Fibroblast of lung (primary cell): Measurements from ENCODE around the gene CLEC6A. TPM values are rescaled to one million over a fixed set of nuclear protein-coding genes. Genes with fewer than 3 reads are reported as not detected.

Experiments
- DNase-seq, 2 donors: peaks; one replicate each; pipeline versions ENCODE4 v3.0.0 to v3.0.0-alpha.2; 2010; ENCODE audit warnings: low read depth in 2 of 2
- H2AFZ ChIP-seq: 2 replicates; pipeline ENCODE4 v1.5.1; 2012; ENCODE audit warnings: low read length, control low read depth, inconsistent platforms
- H3K27ac ChIP-seq: 2 replicates; pipeline ENCODE4 v1.5.1; 2011; ENCODE audit warnings: low read length, control low read depth; ENCODE audit not compliant: insufficient read depth
- H3K27me3 ChIP-seq: 2 replicates; pipeline ENCODE4 v1.5.1; 2011; ENCODE audit warnings: mild to moderate bottlenecking, low read length; ENCODE audit not compliant: control insufficient read depth, insufficient read depth
- H3K36me3 ChIP-seq: 2 replicates; pipeline ENCODE4 v1.5.1; 2011; ENCODE audit warnings: low read length; ENCODE audit not compliant: control insufficient read depth, insufficient read depth
- H3K4me1 ChIP-seq: 2 replicates; pipeline ENCODE4 v1.5.1; 2011; ENCODE audit warnings: low read length; ENCODE audit not compliant: control insufficient read depth, insufficient read depth; ENCODE audit errors: extremely low read depth
- H3K4me2 ChIP-seq: 2 replicates; pipeline ENCODE4 v1.5.1; 2011; ENCODE audit warnings: low read length, control low read depth; ENCODE audit not compliant: insufficient read depth; ENCODE audit errors: extremely low read depth
- H3K4me3 ChIP-seq, 4 experiments: fragments of 200-600 bp in 1 of 4; sonication (generic) in 1 of 4; replicated peaks in 1 of 4; 2 replicates each; pipeline ENCODE4 v1.5.1; 2011 to 2016; ENCODE audit warnings: low read length in 4 of 4, low read depth in 3 of 4, mild to moderate bottlenecking in 3 of 4, control low read depth in 2 of 4, inconsistent platforms in 1 of 4, mixed read lengths in 1 of 4; ENCODE audit not compliant: insufficient read depth in 1 of 4; ENCODE audit errors: control extremely low read depth in 1 of 4
- H3K79me2 ChIP-seq: 2 replicates; pipeline ENCODE4 v1.5.1; 2012; ENCODE audit warnings: mild to moderate bottlenecking, low read length, inconsistent platforms; ENCODE audit not compliant: control insufficient read depth, insufficient read depth
- H3K9ac ChIP-seq: 2 replicates; pipeline ENCODE4 v1.5.1; 2011; ENCODE audit warnings: mild to moderate bottlenecking, low read length, control low read depth; ENCODE audit not compliant: insufficient read depth
- H3K9me3 ChIP-seq: 2 replicates; pipeline ENCODE4 v1.5.1; 2012; ENCODE audit warnings: low read depth, low read length; ENCODE audit not compliant: control insufficient read depth, insufficient read depth
- H4K20me1 ChIP-seq: 2 replicates; pipeline ENCODE4 v1.5.1; 2011; ENCODE audit warnings: low read length; ENCODE audit not compliant: control insufficient read depth, insufficient read depth; ENCODE audit errors: extremely low read depth
- EZH2 ChIP-seq: IDR thresholded peaks from 2 replicates; pipeline ENCODE4 v1.5.1; 2012; ENCODE audit warnings: low read length, control low read depth, mild to moderate bottlenecking; ENCODE audit errors: missing control alignments
- polyA plus RNA-seq, 2 donors: library from polyadenylated mRNA; depleted of rRNA in 1 of 2; stranded (reverse) in 1 of 2; unstranded in 1 of 2; fragments of >200 nt; gene quantifications; 2 replicates each; pipeline ENCODE4 v1.2.1, GENCODE V29; 2011 to 2012; ENCODE audit warnings: missing spikeins in 1 of 2
- total RNA-seq: library from RNA; depleted of rRNA; stranded (reverse); fragments of >200 nt; gene quantifications from 2 replicates; pipeline ENCODE4 v1.2.1, GENCODE V29; 2014
- TF ChIP-seq, protein P1 (sequence below), 2 donors: IDR thresholded peaks in 1 of 2; conservative IDR thresholded peaks in 1 of 2; 1 replicate in 1 of 2; 2 replicates in 1 of 2; pipeline ENCODE4 v1.5.1; 2011 to 2012; ENCODE audit warnings: low read length in 2 of 2, control low read depth in 1 of 2, inconsistent platforms in 1 of 2, low read depth in 1 of 2, mild to moderate bottlenecking in 1 of 2

CLEC6A gene
- total and polyA plus RNA-seq, 2 donors (not counting 1 experiment from before 2014, with no cell fraction given): not detected

DNA sequence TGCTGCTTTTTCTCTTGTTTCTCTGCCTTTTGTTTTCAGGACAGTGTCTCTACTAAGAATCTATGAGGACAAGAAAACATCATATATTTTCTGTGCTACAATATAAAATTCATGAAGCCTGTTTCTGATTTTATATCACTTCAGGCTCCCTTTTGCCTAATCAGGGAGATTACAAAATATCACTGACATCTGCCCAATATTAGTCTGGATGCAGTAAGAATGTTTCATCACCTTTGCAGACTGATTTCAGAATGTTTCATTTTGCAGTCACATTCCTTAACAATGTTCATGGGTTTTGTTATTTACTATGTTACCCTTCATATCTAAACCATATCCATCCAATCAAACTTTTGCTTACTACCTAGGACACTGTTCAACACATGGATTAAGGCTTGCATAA, 491 bp upstream of the CLEC6A start:
- DNase-seq: no peak
- TF ChIP-seq, protein P1, sequence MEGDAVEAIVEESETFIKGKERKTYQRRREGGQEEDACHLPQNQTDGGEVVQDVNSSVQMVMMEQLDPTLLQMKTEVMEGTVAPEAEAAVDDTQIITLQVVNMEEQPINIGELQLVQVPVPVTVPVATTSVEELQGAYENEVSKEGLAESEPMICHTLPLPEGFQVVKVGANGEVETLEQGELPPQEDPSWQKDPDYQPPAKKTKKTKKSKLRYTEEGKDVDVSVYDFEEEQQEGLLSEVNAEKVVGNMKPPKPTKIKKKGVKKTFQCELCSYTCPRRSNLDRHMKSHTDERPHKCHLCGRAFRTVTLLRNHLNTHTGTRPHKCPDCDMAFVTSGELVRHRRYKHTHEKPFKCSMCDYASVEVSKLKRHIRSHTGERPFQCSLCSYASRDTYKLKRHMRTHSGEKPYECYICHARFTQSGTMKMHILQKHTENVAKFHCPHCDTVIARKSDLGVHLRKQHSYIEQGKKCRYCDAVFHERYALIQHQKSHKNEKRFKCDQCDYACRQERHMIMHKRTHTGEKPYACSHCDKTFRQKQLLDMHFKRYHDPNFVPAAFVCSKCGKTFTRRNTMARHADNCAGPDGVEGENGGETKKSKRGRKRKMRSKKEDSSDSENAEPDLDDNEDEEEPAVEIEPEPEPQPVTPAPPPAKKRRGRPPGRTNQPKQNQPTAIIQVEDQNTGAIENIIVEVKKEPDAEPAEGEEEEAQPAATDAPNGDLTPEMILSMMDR (conservative IDR thresholded peaks at IDR 0.05 in 1 of 2, IDR thresholded peaks at IDR 0.05 in 1 of 2; ENCODE audit: low read depth in 1 of 2, low read length in 2 of 2): no peak
- no peak for TF ChIP-seq EZH2
- Histone ChIP-seq H3K79me2 (no peaks in the 10 kb centered on the region), H4K20me1 (no peaks in the 10 kb centered on the region), H3K4me3 (no peak overlapping the region), H3K9me3 (no peaks in the 10 kb centered on the region), H3K27me3 (no peaks in the 10 kb centered on the region), H3K36me3 (no peaks in the 10 kb centered on the region), H2AFZ (no peak overlapping the region), H3K4me2 (no peak overlapping the region), H3K27ac (no peak overlapping the region), H3K4me1 (no peaks in the 10 kb centered on the region), H3K9ac (no peak overlapping the region)

DNA sequence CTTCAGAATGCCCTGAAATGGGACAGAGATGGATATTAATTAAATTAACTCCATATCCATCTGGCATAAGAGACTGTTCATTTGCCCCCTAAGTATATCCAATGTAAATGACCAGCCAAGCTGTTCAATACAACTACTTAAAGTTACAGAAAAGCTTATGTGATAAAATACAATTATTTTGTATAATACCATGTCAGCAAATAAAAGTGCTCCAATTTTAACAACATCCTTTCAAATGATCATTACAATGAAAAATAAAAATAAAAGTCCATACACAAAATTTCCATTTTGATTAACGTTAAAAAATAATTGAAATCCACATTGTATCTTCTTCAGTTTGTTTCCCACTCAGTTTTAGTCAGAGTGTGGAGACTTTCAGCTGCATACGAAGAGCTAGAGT, 5.7 kb downstream of the CLEC6A start:
- Histone ChIP-seq H3K9me3 (no peaks in the 10 kb centered on the region), H3K4me2 (no peak overlapping the region), H3K4me1 (no peaks in the 10 kb centered on the region), H2AFZ (no peak overlapping the region), H3K27me3 (no peaks in the 10 kb centered on the region), H3K9ac (no peak overlapping the region), H3K36me3 (no peaks in the 10 kb centered on the region), H3K4me3 (no peak overlapping the region), H4K20me1 (no peaks in the 10 kb centered on the region), H3K27ac (no peak overlapping the region), H3K79me2 (no peaks in the 10 kb centered on the region)
- no peak for TF ChIP-seq EZH2
- TF ChIP-seq, protein P1 (conservative IDR thresholded peaks at IDR 0.05 in 1 of 2, IDR thresholded peaks at IDR 0.05 in 1 of 2; ENCODE audit: low read depth in 1 of 2, low read length in 2 of 2): no peak
- DNase-seq: no peak

DNA sequence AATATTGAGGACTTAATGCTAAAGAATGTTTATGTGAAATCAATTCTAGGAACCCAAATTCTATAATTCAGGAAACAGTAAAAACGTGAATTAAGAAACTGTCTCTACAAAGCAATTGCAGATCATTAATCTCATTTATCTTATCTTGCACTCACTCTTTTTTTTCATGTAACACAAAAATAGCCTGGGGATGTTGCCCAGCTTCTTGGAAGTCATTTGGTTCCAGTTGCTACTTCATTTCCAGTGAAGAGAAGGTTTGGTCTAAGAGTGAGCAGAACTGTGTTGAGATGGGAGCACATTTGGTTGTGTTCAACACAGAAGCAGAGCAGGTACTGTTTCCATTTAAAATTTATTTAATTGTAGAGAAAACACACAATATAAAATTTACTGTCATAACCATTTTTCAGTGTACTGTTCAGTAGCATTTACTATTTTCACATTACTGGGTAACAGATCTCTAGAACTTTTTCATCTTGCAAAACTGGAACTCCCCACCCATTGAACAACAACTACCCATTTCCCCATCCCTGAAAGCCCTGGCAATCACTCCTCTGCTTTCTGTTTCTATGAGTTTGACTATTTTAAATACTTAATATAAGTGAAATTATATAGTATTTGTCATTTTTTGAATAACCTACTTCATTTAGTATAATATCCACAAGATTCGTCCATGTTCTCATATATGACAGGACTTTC, 9.7 kb downstream of the CLEC6A start:
- no peak overlapping the region for H3K9ac ChIP-seq
- no peaks in the 10 kb centered on the region for H3K4me1 ChIP-seq
- no peak overlapping the region for H2AFZ ChIP-seq
- H3K27ac ChIP-seq: no peak overlapping the region
- H3K9me3 ChIP-seq: no peaks in the 10 kb centered on the region
- H3K4me2 ChIP-seq: no peak overlapping the region
- H4K20me1 ChIP-seq: no peaks in the 10 kb centered on the region
- no peaks in the 10 kb centered on the region for H3K36me3 ChIP-seq
- no peaks in the 10 kb centered on the region for H3K27me3 ChIP-seq
- H3K79me2 ChIP-seq: no peaks in the 10 kb centered on the region
- DNase-seq: no peak
- no peak overlapping the region for H3K4me3 ChIP-seq
- TF ChIP-seq, protein P1 (conservative IDR thresholded peaks at IDR 0.05 in 1 of 2, IDR thresholded peaks at IDR 0.05 in 1 of 2; ENCODE audit: low read depth in 1 of 2, low read length in 2 of 2): no peak
- no peak for TF ChIP-seq EZH2
